Measurements from ENCODE around the gene TBC1D2B. TPM values are rescaled to one million over a fixed set of nuclear protein-coding genes. Genes with fewer than 3 reads are reported as not detected.
A peak's percentile ranks its signal among the peaks of the same experiment; 100 is the strongest.

Gene TBC1D2B
- total and polyA plus RNA-seq, 4 donors: 21.8 to 62.9 (median 38.9) TPM

- TF ChIP-seq, protein P1, sequence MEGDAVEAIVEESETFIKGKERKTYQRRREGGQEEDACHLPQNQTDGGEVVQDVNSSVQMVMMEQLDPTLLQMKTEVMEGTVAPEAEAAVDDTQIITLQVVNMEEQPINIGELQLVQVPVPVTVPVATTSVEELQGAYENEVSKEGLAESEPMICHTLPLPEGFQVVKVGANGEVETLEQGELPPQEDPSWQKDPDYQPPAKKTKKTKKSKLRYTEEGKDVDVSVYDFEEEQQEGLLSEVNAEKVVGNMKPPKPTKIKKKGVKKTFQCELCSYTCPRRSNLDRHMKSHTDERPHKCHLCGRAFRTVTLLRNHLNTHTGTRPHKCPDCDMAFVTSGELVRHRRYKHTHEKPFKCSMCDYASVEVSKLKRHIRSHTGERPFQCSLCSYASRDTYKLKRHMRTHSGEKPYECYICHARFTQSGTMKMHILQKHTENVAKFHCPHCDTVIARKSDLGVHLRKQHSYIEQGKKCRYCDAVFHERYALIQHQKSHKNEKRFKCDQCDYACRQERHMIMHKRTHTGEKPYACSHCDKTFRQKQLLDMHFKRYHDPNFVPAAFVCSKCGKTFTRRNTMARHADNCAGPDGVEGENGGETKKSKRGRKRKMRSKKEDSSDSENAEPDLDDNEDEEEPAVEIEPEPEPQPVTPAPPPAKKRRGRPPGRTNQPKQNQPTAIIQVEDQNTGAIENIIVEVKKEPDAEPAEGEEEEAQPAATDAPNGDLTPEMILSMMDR (IDR thresholded peaks at IDR 0.05; ENCODE audit: control extremely low read depth, extremely low read depth): no peak
- no peak for DNase-seq
- Histone ChIP-seq H3K27me3 (ENCODE audit: control insufficient read depth in 3 of 3, insufficient read depth in 3 of 3, low read length in 2 of 3) (no peaks in the 10 kb centered on the region), H3K4me1 (ENCODE audit: control insufficient read depth in 5 of 5, insufficient read depth in 5 of 5, low read length in 5 of 5) (peaks cover 14 to 51% (median 33%) of the 10 kb centered on the region in 5 donors), H3K27ac (ENCODE audit: low read depth in 1 of 2, low read length in 1 of 2) (peak overlapping the region in 1 of 2 donors; percentile 44), H3K36me3 (ENCODE audit: control insufficient read depth in 4 of 4, insufficient read depth in 4 of 4, low read length in 4 of 4) (peaks cover 4 to 16% (median 8%) of the 10 kb centered on the region in 4 donors), H3K9me3 (ENCODE audit: control insufficient read depth in 4 of 4, insufficient read depth in 3 of 4, low read length in 3 of 4) (no peaks in the 10 kb centered on the region), H3K9ac (ENCODE audit: insufficient read depth in 1 of 2, low read length in 2 of 2) (no peak overlapping the region), H3K4me3 (no peak overlapping the region)
- WGBS, 2 donors: 82 to 83% methylated on average over 5 of the region's 5 CpGs
- ATAC-seq (ENCODE audit: insufficient read depth, low FRiP score): no peak
Measured at GRCh38 chr15:78052545-78052944, 25.0 kb downstream of the TBC1D2B start.

DNA sequence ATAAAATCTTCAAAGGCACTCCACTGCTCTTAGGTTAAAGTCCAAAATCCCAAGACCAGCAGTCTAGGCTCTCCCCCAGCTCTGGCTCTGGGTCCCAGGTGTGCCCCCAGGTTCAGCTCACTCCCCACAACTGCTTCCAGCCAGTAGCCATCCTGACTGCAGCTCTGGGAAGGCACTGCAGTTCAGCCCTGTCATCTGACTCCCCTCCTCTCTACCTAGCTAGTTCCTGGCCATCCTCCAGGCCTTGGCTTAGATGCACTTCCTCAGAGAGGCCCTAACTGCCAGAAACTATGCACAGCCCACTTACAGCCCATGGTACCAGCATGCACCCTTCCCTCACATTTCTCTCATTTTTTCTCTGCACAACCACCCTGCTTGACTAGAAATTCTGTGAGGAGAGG is 25.5 kb downstream of the TBC1D2B start:
- ATAC-seq (ENCODE audit: insufficient read depth, low FRiP score) (no peak), DNase-seq (peak in 2 of 3 donors; percentile 43 to 60)
- no peak overlapping the region for H3K4me3 ChIP-seq
- peak overlapping the region in 1 of 2 donors; percentile 18 for H3K27ac ChIP-seq (ENCODE audit: low read depth in 1 of 2, low read length in 1 of 2)
- peaks cover 4 to 16% (median 8%) of the 10 kb centered on the region in 4 donors for H3K36me3 ChIP-seq (ENCODE audit: control insufficient read depth in 4 of 4, insufficient read depth in 4 of 4, low read length in 4 of 4)
- TF ChIP-seq, protein P1 (IDR thresholded peaks at IDR 0.05; ENCODE audit: control extremely low read depth, extremely low read depth): no peak
- no peaks in the 10 kb centered on the region for H3K9me3 ChIP-seq (ENCODE audit: control insufficient read depth in 4 of 4, insufficient read depth in 3 of 4, low read length in 3 of 4)
- no peak overlapping the region for H3K9ac ChIP-seq (ENCODE audit: insufficient read depth in 1 of 2, low read length in 2 of 2)
- peaks cover 14 to 55% (median 33%) of the 10 kb centered on the region in 5 donors for H3K4me1 ChIP-seq (ENCODE audit: control insufficient read depth in 5 of 5, insufficient read depth in 5 of 5, low read length in 5 of 5)
- H3K27me3 ChIP-seq (ENCODE audit: control insufficient read depth in 3 of 3, insufficient read depth in 3 of 3, low read length in 2 of 3): no peaks in the 10 kb centered on the region

GRCh38 chr15:78051596-78051995 is 25.9 kb downstream of the TBC1D2B start:
- peaks cover 14 to 55% (median 30%) of the 10 kb centered on the region in 5 donors for H3K4me1 ChIP-seq (ENCODE audit: control insufficient read depth in 5 of 5, insufficient read depth in 5 of 5, low read length in 5 of 5)
- no peak for ATAC-seq (ENCODE audit: insufficient read depth, low FRiP score)

More at GRCh38 chr15:78051596-78051995, 25.9 kb downstream of the TBC1D2B start:
- no peaks in the 10 kb centered on the region for H3K9me3 ChIP-seq (ENCODE audit: control insufficient read depth in 4 of 4, insufficient read depth in 3 of 4, low read length in 3 of 4)
- H3K9ac ChIP-seq (ENCODE audit: insufficient read depth in 1 of 2, low read length in 2 of 2): no peak overlapping the region
- TF ChIP-seq, protein P1 (IDR thresholded peaks at IDR 0.05; ENCODE audit: control extremely low read depth, extremely low read depth): no peak
- WGBS, 2 donors: 42% methylated on average over 3 of the region's 3 CpGs
- no peak overlapping the region for H3K4me3 ChIP-seq
- H3K27me3 ChIP-seq (ENCODE audit: control insufficient read depth in 3 of 3, insufficient read depth in 3 of 3, low read length in 2 of 3): no peaks in the 10 kb centered on the region
- H3K36me3 ChIP-seq (ENCODE audit: control insufficient read depth in 4 of 4, insufficient read depth in 4 of 4, low read length in 4 of 4): peaks cover 4 to 16% (median 8%) of the 10 kb centered on the region in 4 donors
- no peak for DNase-seq
- H3K27ac ChIP-seq (ENCODE audit: low read depth in 1 of 2, low read length in 1 of 2): no peak overlapping the region

Measured in lung (tissue), 12 donors.